GM12878 (cell line): Measurements from ENCODE around the gene RPL10L. TPM values are rescaled to one million over a fixed set of nuclear protein-coding genes. Genes with fewer than 3 reads are reported as not detected.

ENCODE experiments used
- ATAC-seq: fragments of 200-7000 bp; cut with Tn5 transposase; 3 replicates; pipeline ENCODE4 v1.9.1; 2020; ENCODE audit warnings: mild to moderate bottlenecking, moderate library complexity
- BruUV-seq: library from RNA; stranded (reverse); fragments of 400-500 nt; replicated peaks from 2 replicates; lab custom pipeline; 2021; lab: Mats Ljungman, UMichigan
- CTCF ChIA-PET: fragments of 300-600 bp; sonication (Branson Sonifier 250); formaldehyde crosslinking; extraction: SDS; loops from one replicate; lab custom pipeline; 2021; ENCODE audit warnings: inconsistent platforms; lab: Yijun Ruan, JAX
- POLR2A ChIA-PET: fragments of 350-600 bp; formaldehyde crosslinking; extraction: SDS; loops from one replicate; lab custom pipeline; 2021; ENCODE audit warnings: inconsistent platforms; lab: Charles Lee
- RAD21 ChIA-PET: fragments of 300-600 bp; sonication (Branson Sonifier 250); formaldehyde crosslinking; loops from one replicate; lab custom pipeline; 2023; ENCODE audit warnings: antibody characterized with exemption; ENCODE audit not compliant: unreplicated experiment; lab: Charles Lee
- SMC1A ChIA-PET: fragments of 300-600 bp; sonication (Branson Sonifier 250); formaldehyde crosslinking; loops from one replicate; lab custom pipeline; 2023; ENCODE audit not compliant: unreplicated experiment, uncharacterized antibody; lab: Charles Lee
- DNase-seq: peaks from one replicate; pipeline ENCODE4 v3.0.0-alpha.2; 2011; ENCODE audit warnings: low read depth, low spot score
- FAIRE-seq: peaks from 3 replicates; lab custom pipeline; 2011; peaks lifted over from hg19 to GRCh38; lab: Jason Lieb, UNC
- H2AFZ ChIP-seq: 2 replicates; pipeline ENCODE4 v1.6.0; 2011; ENCODE audit warnings: low read depth, low read length, control low read depth; ENCODE audit not compliant: control insufficient read depth
- H3K27ac ChIP-seq: 2 replicates; pipeline ENCODE4 v1.5.1; 2011; ENCODE audit warnings: control low read depth; ENCODE audit not compliant: control insufficient read depth, insufficient read depth
- H3K27me3 ChIP-seq, 2 experiments: replicated peaks in 1 of 2; 2 replicates each; pipeline versions ENCODE4 v1.6.0 to v1.6.1; 2011; ENCODE audit warnings: low read length in 1 of 2; ENCODE audit not compliant: control insufficient read depth in 2 of 2, insufficient read depth in 2 of 2
- H3K36me3 ChIP-seq, 2 experiments: 2 replicates each; pipeline ENCODE4 v1.5.1; 2011; ENCODE audit warnings: low read length in 1 of 2; ENCODE audit not compliant: control insufficient read depth in 2 of 2, insufficient read depth in 2 of 2
- H3K4me1 ChIP-seq: 2 replicates; pipeline ENCODE4 v1.6.1; 2011; ENCODE audit warnings: mild to moderate bottlenecking, low read length, moderate library complexity, mixed read lengths; ENCODE audit not compliant: control insufficient read depth, insufficient read depth
- H3K4me2 ChIP-seq: 2 replicates; pipeline ENCODE4 v1.6.0; 2011; ENCODE audit warnings: control low read depth; ENCODE audit not compliant: control insufficient read depth, insufficient read depth
- H3K4me3 ChIP-seq: fragments of 200-600 bp; sonication (generic); 2 replicates; pipeline ENCODE4 v1.5.1; 2016
- H3K79me2 ChIP-seq: 2 replicates; pipeline ENCODE4 v1.6.0; 2011; ENCODE audit warnings: low read length; ENCODE audit not compliant: control insufficient read depth, insufficient read depth
- H3K9ac ChIP-seq: 2 replicates; pipeline ENCODE4 v1.8.0; 2011; ENCODE audit warnings: low read length, control low read depth, mixed read lengths; ENCODE audit not compliant: control insufficient read depth, insufficient read depth
- H3K9me3 ChIP-seq: replicated peaks from 3 replicates; pipeline ENCODE4 v1.5.1; 2011; ENCODE audit warnings: mild to moderate bottlenecking, low read length; ENCODE audit not compliant: control insufficient read depth, insufficient read depth
- H4K20me1 ChIP-seq: 2 replicates; pipeline ENCODE4 v1.6.0; 2011; ENCODE audit not compliant: control insufficient read depth, insufficient read depth
- ATF7 ChIP-seq: fragments of 450-650 bp; IDR thresholded peaks from 2 replicates; pipeline ENCODE4 v1.6.1; 2016; ENCODE audit warnings: low read depth, mild to moderate bottlenecking
- BACH1 ChIP-seq: fragments of 450-650 bp; IDR thresholded peaks from 2 replicates; pipeline ENCODE4 v1.6.1; 2017; ENCODE audit warnings: mild to moderate bottlenecking, borderline replicate concordance
- BMI1 ChIP-seq: fragments of 450-650 bp; IDR thresholded peaks from 2 replicates; pipeline ENCODE4 v1.6.1; 2016; ENCODE audit warnings: mild to moderate bottlenecking, moderate library complexity, borderline replicate concordance
- BRCA1 ChIP-seq: IDR thresholded peaks from 2 replicates; pipeline ENCODE4 v1.6.1; 2011; ENCODE audit warnings: low read depth, low read length, improper control_type of control experiment
- CEBPZ ChIP-seq: fragments of 150-350 bp; IDR thresholded peaks from 2 replicates; pipeline ENCODE4 v1.6.1; 2016; ENCODE audit warnings: low read depth, low read length
- CREB1 ChIP-seq: IDR thresholded peaks from 2 replicates; pipeline ENCODE4 v1.6.1; 2012; ENCODE audit warnings: low read depth, mild to moderate bottlenecking, inconsistent platforms
- HDAC2 ChIP-seq: fragments of 200-600 bp; sonication (generic); IDR thresholded peaks from 2 replicates; pipeline ENCODE4 v1.6.1; 2017
- REST ChIP-seq: IDR thresholded peaks from 2 replicates; pipeline ENCODE4 v1.6.1; 2012; ENCODE audit warnings: mild to moderate bottlenecking, low read depth, low read length
- USF2 ChIP-seq: IDR thresholded peaks from 2 replicates; pipeline ENCODE4 v1.6.1; 2011; ENCODE audit warnings: low read depth, low read length, improper control_type of control experiment, borderline replicate concordance
- ZNF592 ChIP-seq: fragments of 450-650 bp; IDR thresholded peaks from 2 replicates; pipeline ENCODE4 v1.6.1; 2017; ENCODE audit warnings: mild to moderate bottlenecking, moderate library complexity
- WGBS: methylation state at CpG from one replicate; pipeline ENCODE4 v1.1.6; 2016; ENCODE audit warnings: low lambda C conversion rate; ENCODE audit not compliant: insufficient replicate concordance, insufficient coverage; ENCODE audit errors: missing lambda C conversion rate; 5-methylcytosine and 5-hydroxymethylcytosine counted together
- in situ Hi-C: fragments of 300-500 bp; cut with MboI; formaldehyde crosslinking; loops from 9 replicates; pipeline ENCODE4 v1.14.3; 2018; ENCODE audit warnings: mixed read lengths
- intact Hi-C: fragments of 100-400 bp; cut with micrococcal nuclease; formaldehyde crosslinking; loops from one replicate; pipeline ENCODE4 v1.14.2; 2022; ENCODE audit not compliant: unreplicated experiment
- polyA plus RNA-seq, 11 experiments: library from polyadenylated mRNA; depleted of rRNA in 4 of 11; unstranded in 6 of 11; stranded (reverse) in 5 of 11; fragments of >200 nt; fragmentation: Nextera tagmentation in 4 of 11; fragmentation: Illumina TruSeq in 1 of 11; extraction: Ambion mirVana in 4 of 11; extraction: Trizol in 1 of 11; gene quantifications; 1 replicate in 1 of 11; 2 replicates in 10 of 11; pipeline versions ENCODE4 v1.2.1 to v1.2.3, GENCODE V29; 2011 to 2016; ENCODE audit warnings: inconsistent platforms in 2 of 11, missing spikeins in 2 of 11, low read depth in 1 of 11
- total RNA-seq, 4 experiments: library from RNA; depleted of rRNA in 3 of 4; stranded (reverse); fragments of >200 nt in 3 of 4; fragmentation: Illumina TruSeq in 1 of 4; extraction: Trizol in 1 of 4; gene quantifications; 2 replicates each; pipeline versions ENCODE4 v1.2.1 to v1.2.3, GENCODE V29; 2013 to 2021

The RPL10L gene
- total and polyA plus RNA-seq, 10 of the 15 experiments (the other 5 are each of a cell fraction or from before 2014, with no cell fraction given): not detected

- CTCF ChIA-PET: no interaction called here
- no peaks in the 10 kb centered on the region for H3K27me3 ChIP-seq
- H3K79me2 ChIP-seq: no peaks in the 10 kb centered on the region
- no peaks in the 10 kb centered on the region for H3K9me3 ChIP-seq
- no peak overlapping the region for H3K4me3 ChIP-seq
- no peak overlapping the region for H2AFZ ChIP-seq
- DNase-seq (no peak), ATAC-seq (no peak), FAIRE-seq (no peak)
- H3K36me3 ChIP-seq: no peaks in the 10 kb centered on the region
- intact Hi-C loops: no loop called here
- BruUV-seq: no TSS peak
- H3K4me1 ChIP-seq: no peaks in the 10 kb centered on the region
- H3K9ac ChIP-seq: no peak overlapping the region
- 21% methylated on average over 3 of the region's 3 CpGs for WGBS
- H4K20me1 ChIP-seq: no peaks in the 10 kb centered on the region
- RAD21 ChIA-PET: no interaction called here
- in situ Hi-C loops: no loop called here
- POLR2A ChIA-PET: no interaction called here
- H3K4me2 ChIP-seq: no peak overlapping the region
- SMC1A ChIA-PET: no interaction called here
- no peak overlapping the region for H3K27ac ChIP-seq
- TF ChIP-seq BMI1 (no peak), BACH1 (no peak), HDAC2 (no peak), REST (no peak), CEBPZ (no peak), ATF7 (no peak), BRCA1 (no peak), ZNF592 (no peak), CREB1 (no peak), USF2 (no peak)
Observed at GRCh38 chr14:46672128-46672527, 20.5 kb upstream of the RPL10L start.
